HFFc6 (cell line): ENCODE data around the gene NID2. TPM values are rescaled to one million over a fixed set of nuclear protein-coding genes. Genes with fewer than 3 reads are reported as not detected.

ENCODE experiments used
- DNase-seq: peaks from one replicate; pipeline ENCODE4 v3.0.0-alpha.2; 2018
- H3K27ac Mint-ChIP-seq: 2 replicates; pipeline ENCODE4 v1.8.0; 2020; ENCODE audit warnings: mild to moderate bottlenecking, mixed read lengths
- H3K27me3 Mint-ChIP-seq: 2 replicates; pipeline ENCODE4 v1.8.0; 2021; ENCODE audit warnings: mild to moderate bottlenecking, moderate library complexity, mixed read lengths; ENCODE audit not compliant: insufficient read depth
- H3K36me3 Mint-ChIP-seq: 2 replicates; pipeline ENCODE4 v1.8.0; 2021; ENCODE audit warnings: low read depth, mixed read lengths
- H3K4me1 Mint-ChIP-seq: 2 replicates; pipeline ENCODE4 v1.8.0; 2020; ENCODE audit warnings: low read depth, mixed read lengths
- H3K4me3 Mint-ChIP-seq: 2 replicates; pipeline ENCODE4 v1.8.0; 2020; ENCODE audit warnings: mild to moderate bottlenecking, moderate library complexity, mixed read lengths
- H3K9me3 Mint-ChIP-seq: 2 replicates; pipeline ENCODE4 v1.8.0; 2020; ENCODE audit warnings: mild to moderate bottlenecking, mixed read lengths
- total RNA-seq, 6 experiments: library from RNA; stranded (reverse); fragmentation: NEBNext Ultra II Directional; extraction: Animal tissue kit (Norgen Biotek cat#: 25700); gene quantifications; 2 replicates in 1 of 6; 3 replicates in 5 of 6; pipeline ENCODE4 v1.2.3, GENCODE V29; 2021
- TF ChIP-seq, protein P1 (sequence below): fragments of 200-600 bp; sonication (generic); IDR thresholded peaks from 2 replicates; pipeline ENCODE4 v1.5.0; 2021; ENCODE audit warnings: antibody characterized with exemption, mild to moderate bottlenecking

The NID2 gene
- total RNA-seq, 6 experiments from 2014 or later: 97.3 to 125 (median 113) TPM

GRCh38 chr14:52025310-52025709 is 43.5 kb downstream of the NID2 start:
- Mint-ChIP-seq H3K27me3 (peaks cover 2% of the 10 kb centered on the region; the same call in 1 of the 2 replicates), H3K27ac (peak overlapping the region; percentile 96), H3K36me3 (peaks cover 56% of the 10 kb centered on the region), H3K9me3 (no peaks in the 10 kb centered on the region), H3K4me1 (peaks cover 70% of the 10 kb centered on the region), H3K4me3 (peak overlapping the region; percentile 58)
- TF ChIP-seq, protein P1, sequence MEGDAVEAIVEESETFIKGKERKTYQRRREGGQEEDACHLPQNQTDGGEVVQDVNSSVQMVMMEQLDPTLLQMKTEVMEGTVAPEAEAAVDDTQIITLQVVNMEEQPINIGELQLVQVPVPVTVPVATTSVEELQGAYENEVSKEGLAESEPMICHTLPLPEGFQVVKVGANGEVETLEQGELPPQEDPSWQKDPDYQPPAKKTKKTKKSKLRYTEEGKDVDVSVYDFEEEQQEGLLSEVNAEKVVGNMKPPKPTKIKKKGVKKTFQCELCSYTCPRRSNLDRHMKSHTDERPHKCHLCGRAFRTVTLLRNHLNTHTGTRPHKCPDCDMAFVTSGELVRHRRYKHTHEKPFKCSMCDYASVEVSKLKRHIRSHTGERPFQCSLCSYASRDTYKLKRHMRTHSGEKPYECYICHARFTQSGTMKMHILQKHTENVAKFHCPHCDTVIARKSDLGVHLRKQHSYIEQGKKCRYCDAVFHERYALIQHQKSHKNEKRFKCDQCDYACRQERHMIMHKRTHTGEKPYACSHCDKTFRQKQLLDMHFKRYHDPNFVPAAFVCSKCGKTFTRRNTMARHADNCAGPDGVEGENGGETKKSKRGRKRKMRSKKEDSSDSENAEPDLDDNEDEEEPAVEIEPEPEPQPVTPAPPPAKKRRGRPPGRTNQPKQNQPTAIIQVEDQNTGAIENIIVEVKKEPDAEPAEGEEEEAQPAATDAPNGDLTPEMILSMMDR: no peak
- DNase-seq: peak; percentile 84

- Mint-ChIP-seq H3K27me3 (peaks cover 2% of the 10 kb centered on the region; the same call in 1 of the 2 replicates), H3K9me3 (no peaks in the 10 kb centered on the region), H3K4me3 (peak overlapping the region; percentile 18; the same call in 1 of the 2 replicates), H3K27ac (peak overlapping the region; percentile 96), H3K36me3 (peaks cover 60% of the 10 kb centered on the region), H3K4me1 (peaks cover 61% of the 10 kb centered on the region)
- DNase-seq: peak; percentile 73
- TF ChIP-seq, protein P1: no peak
Observed at GRCh38 chr14:52023518-52023917, 45.3 kb downstream of the NID2 start.

GRCh38 chr14:52021957-52022600 is 46.8 kb downstream of the NID2 start:
- Mint-ChIP-seq H3K36me3 (peaks cover 62% of the 10 kb centered on the region), H3K27me3 (no peaks in the 10 kb centered on the region), H3K4me3 (no peak overlapping the region), H3K4me1 (peaks cover 70% of the 10 kb centered on the region), H3K27ac (no peak overlapping the region), H3K9me3 (no peaks in the 10 kb centered on the region)
- DNase-seq: no peak
- TF ChIP-seq, protein P1: no peak

DNA sequence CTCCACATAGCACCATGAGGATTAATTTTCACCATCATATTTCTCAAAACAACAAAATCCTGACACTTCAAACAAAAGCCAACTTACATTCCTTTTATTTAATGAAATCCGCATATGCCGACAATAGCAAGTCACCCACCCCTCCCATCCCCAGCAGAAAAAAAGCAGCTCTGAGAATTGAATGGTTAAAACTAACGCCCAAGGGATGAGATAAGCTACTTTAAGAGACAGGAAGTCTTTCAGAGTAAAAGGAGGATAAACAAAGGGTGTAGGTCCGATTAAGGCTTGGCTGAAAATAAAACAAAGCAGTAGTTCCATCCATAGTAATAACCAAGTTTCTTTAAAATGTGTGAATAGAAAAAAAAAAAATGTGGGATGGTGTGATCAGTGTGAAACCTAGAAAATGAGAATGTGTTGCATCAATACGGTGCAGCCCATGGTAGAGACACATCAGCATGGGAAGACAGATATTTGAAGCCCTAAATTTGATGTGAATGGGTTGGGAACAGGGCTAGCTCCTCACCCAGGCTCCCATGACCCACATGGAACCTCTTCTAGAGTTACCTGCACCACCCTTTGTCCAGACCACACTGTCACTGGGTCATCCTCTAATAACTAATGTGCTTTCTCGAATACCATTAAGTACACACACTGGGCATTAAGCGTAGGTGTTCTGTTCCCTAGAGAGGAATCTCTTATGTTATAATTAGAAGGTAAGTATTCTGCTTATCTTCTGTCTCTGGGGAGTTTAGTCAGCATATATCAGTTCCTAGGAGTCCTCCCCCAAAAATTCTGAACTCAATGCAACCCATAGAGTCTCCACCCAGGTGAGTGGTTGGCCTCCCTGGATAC is 47.8 kb downstream of the NID2 start:
- H3K4me1 Mint-ChIP-seq: peaks cover 61% of the 10 kb centered on the region
- no peak overlapping the region; the same call in 1 of the 2 replicates for H3K27ac Mint-ChIP-seq

GRCh38 chr14:52020161-52020714 is 48.6 kb downstream of the NID2 start:
- Mint-ChIP-seq H3K36me3 (peaks cover 51% of the 10 kb centered on the region), H3K27ac (no peak overlapping the region; the same call in 1 of the 2 replicates), H3K4me3 (no peak overlapping the region), H3K27me3 (no peaks in the 10 kb centered on the region; the same call in 1 of the 2 replicates), H3K9me3 (no peaks in the 10 kb centered on the region), H3K4me1 (peaks cover 53% of the 10 kb centered on the region)
- TF ChIP-seq, protein P1: no peak
- no peak for DNase-seq

More for the DNA sequence above, 47.8 kb downstream of the NID2 start:
- no peaks in the 10 kb centered on the region; the same call in 1 of the 2 replicates for H3K27me3 Mint-ChIP-seq
- no peak overlapping the region for H3K4me3 Mint-ChIP-seq
- H3K36me3 Mint-ChIP-seq: peaks cover 59% of the 10 kb centered on the region
- DNase-seq: no peak
- TF ChIP-seq, protein P1: no peak
- no peaks in the 10 kb centered on the region for H3K9me3 Mint-ChIP-seq
